ENCODE data around the gene PAIP2. TPM values are rescaled to one million over a fixed set of nuclear protein-coding genes. Genes with fewer than 3 reads are reported as not detected.

Gene PAIP2
- total and polyA plus RNA-seq, 2 of the 4 experiments (the other 2 are of a cell fraction): 41.9 to 59.5 TPM

DNA sequence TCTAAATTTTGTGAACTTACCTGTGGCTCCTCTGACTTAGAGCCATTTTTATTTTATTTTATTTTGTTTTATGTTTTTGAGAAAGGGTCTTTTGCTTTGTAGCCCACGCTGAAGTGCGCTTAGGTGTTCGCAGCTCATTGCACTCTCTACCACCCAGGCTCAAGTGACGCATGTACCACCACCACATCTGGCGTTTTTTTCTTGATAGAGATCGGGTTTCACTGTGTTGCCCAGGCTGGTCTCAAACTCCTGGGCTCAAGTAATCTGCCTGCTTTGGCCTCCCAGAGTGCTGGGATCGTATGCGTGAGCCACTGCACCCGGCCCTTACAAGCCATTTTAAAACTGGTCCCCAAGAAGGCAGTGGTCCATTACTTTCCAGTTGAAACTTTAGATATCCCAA is 29.6 kb upstream of the PAIP2 start:
- Histone ChIP-seq H3K23ac (ENCODE audit: low read depth, low read length) (no peak overlapping the region), H4K20me1 (ENCODE audit: insufficient read depth, low read length) (peaks cover 94% of the 10 kb centered on the region), H2BK120ac (ENCODE audit: low read depth, low read length) (no peak overlapping the region), H3K14ac (replicated peaks; ENCODE audit: low read depth, low read length) (no peak overlapping the region), H4K91ac (ENCODE audit: insufficient read depth, low read depth, low read length) (no peak overlapping the region), H4K5ac (ENCODE audit: low read depth, low read length) (no peak overlapping the region), H3K4me2 (ENCODE audit: low read depth, low read length) (no peak overlapping the region), H3K56ac (ENCODE audit: extremely low read depth, insufficient read depth, low read length) (no peak overlapping the region), H3K18ac (ENCODE audit: low read depth, low read length) (no peak overlapping the region), H3K4me3 (ENCODE audit: insufficient read depth, low read depth, low read length) (no peak overlapping the region), H3K79me1 (ENCODE audit: low read depth in 1 of 2, low read length in 2 of 2) (peaks cover 8 to 49% of the 10 kb centered on the region in 2 experiments), H4K8ac (ENCODE audit: low read depth in 2 of 2, low read length in 2 of 2) (no peak overlapping the region), H3K9ac (ENCODE audit: low read depth, low read length) (no peak overlapping the region), H3K36me3 (ENCODE audit: control insufficient read depth, insufficient read depth, low read length) (peaks cover 16% of the 10 kb centered on the region), H3K4ac (ENCODE audit: low read depth, low read length) (no peak overlapping the region), H2AK9ac (replicated peaks; ENCODE audit: low read depth, low read length, poor library complexity) (no peak overlapping the region), H2BK20ac (ENCODE audit: low read depth, low read length) (no peak overlapping the region), H2AFZ (replicated peaks; ENCODE audit: low read length, poor library complexity) (no peak overlapping the region), H3K9me3 (ENCODE audit: control insufficient read depth, insufficient read depth, low read length) (no peaks in the 10 kb centered on the region), H2BK15ac (ENCODE audit: low read depth, low read length) (no peak overlapping the region), H3K27ac (ENCODE audit: insufficient read depth, low read length) (no peak overlapping the region), H3K4me1 (ENCODE audit: control insufficient read depth, insufficient read depth, low read length) (peaks cover 6% of the 10 kb centered on the region), H2BK5ac (ENCODE audit: low read depth, low read length, poor library complexity, severe bottlenecking) (no peak overlapping the region), H3K27me3 (ENCODE audit: control insufficient read depth, insufficient read depth, low read length) (no peaks in the 10 kb centered on the region), H2AK5ac (ENCODE audit: low read depth, low read length) (no peak overlapping the region), H3K9me1 (ENCODE audit: insufficient read depth, low read length) (peaks cover 9% of the 10 kb centered on the region)
- ChIA-PET CTCF (interaction anchor here (0.5 to 1.5 kb wide), 2 partner anchors 11 to 950 kb away, joined by 3 to 4 read pairs; no protein-coding TSS in a partner anchor), POLR2A (ENCODE audit: unreplicated experiment) (interaction anchor here (0.7 kb wide), 1 partner anchor 11 kb away, joined by 11 read pairs; no protein-coding TSS in a partner anchor)
- intact Hi-C loops (cut with micrococcal nuclease): no loop called here
- in situ Hi-C loops (cut with MboI; ENCODE audit: low sequenced_read_pairs): no loop called here
- dilution Hi-C loops (cut with HindIII; ENCODE audit: low sequenced_read_pairs, unreplicated experiment): no loop called here
- 55% methylated on average over 2 of the region's 9 CpGs; no CpG with 5 or more reads in 1 of the 2 experiments for WGBS, 2 experiments (ENCODE audit: extremely low coverage in 2 of 2, insufficient read length in 1 of 2)
- BruUV-seq (replicated peaks): no TSS peak
- TF ChIP-seq MAFK (IDR thresholded peaks at IDR 0.05; ENCODE audit: low read depth, low read length) (no peak), RFX5 (IDR thresholded peaks at IDR 0.05; ENCODE audit: low read depth, low read length) (no peak), MAZ (IDR thresholded peaks at IDR 0.05; ENCODE audit: borderline replicate concordance, low read depth, low read length) (no peak), FOS (IDR thresholded peaks at IDR 0.05; ENCODE audit: low read depth, low read length) (no peak), MXI1 (IDR thresholded peaks at IDR 0.05; ENCODE audit: borderline replicate concordance, low read depth, low read length) (no peak), SMC3 (IDR thresholded peaks at IDR 0.05; ENCODE audit: low read depth, low read length) (no peak), CHD1 (IDR thresholded peaks at IDR 0.05; ENCODE audit: low read depth, low read length) (no peak), CEBPB (IDR thresholded peaks at IDR 0.05; ENCODE audit: low read depth, low read length) (no peak), BHLHE40 (IDR thresholded peaks at IDR 0.05; ENCODE audit: low read depth, low read length) (no peak), RCOR1 (IDR thresholded peaks at IDR 0.05; ENCODE audit: insufficient replicate concordance, low read length) (no peak), ELK1 (IDR thresholded peaks at IDR 0.05; ENCODE audit: borderline replicate concordance, low read depth, low read length) (no peak), USF2 (IDR thresholded peaks at IDR 0.05; ENCODE audit: low read depth, low read length) (no peak), NFE2L2 (IDR thresholded peaks at IDR 0.05; ENCODE audit: low read depth, low read length) (no peak)
- ATAC-seq (ENCODE audit: low read depth) (no peak), DNase-seq (no peak)

Data from IMR-90 (cell line).